ENCODE data around the gene KATNIP.

KATNIP gene

DNA sequence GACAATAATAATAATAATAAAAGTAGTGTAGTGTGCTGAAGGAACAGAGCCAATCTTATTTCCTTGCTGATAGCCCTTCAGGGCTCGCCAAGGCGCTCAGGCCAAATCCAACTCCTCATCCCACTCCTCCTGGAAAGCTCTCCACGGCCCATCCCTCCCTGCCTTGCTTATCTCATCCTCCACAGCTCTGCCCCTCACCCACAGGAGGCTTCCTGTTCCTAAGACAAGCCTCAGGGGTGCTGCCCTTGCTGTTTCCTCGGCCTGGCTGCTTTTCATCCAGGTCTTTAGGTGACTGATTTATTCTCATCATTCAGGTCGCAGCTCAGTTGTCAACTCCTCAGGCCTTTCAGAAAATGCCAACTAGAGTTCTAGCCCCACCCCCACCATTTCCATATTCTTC lies 11.4 kb upstream of the KATNIP start:
- TF ChIP-seq, protein P1, sequence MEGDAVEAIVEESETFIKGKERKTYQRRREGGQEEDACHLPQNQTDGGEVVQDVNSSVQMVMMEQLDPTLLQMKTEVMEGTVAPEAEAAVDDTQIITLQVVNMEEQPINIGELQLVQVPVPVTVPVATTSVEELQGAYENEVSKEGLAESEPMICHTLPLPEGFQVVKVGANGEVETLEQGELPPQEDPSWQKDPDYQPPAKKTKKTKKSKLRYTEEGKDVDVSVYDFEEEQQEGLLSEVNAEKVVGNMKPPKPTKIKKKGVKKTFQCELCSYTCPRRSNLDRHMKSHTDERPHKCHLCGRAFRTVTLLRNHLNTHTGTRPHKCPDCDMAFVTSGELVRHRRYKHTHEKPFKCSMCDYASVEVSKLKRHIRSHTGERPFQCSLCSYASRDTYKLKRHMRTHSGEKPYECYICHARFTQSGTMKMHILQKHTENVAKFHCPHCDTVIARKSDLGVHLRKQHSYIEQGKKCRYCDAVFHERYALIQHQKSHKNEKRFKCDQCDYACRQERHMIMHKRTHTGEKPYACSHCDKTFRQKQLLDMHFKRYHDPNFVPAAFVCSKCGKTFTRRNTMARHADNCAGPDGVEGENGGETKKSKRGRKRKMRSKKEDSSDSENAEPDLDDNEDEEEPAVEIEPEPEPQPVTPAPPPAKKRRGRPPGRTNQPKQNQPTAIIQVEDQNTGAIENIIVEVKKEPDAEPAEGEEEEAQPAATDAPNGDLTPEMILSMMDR (IDR thresholded peaks at IDR 0.05): no peak
- no peak for TF ChIP-seq ZFX (IDR thresholded peaks at IDR 0.05; ENCODE audit: borderline replicate concordance)
- no peak overlapping the region for H3K27ac ChIP-seq

- TF ChIP-seq, protein P1 (IDR thresholded peaks at IDR 0.05): no peak
- no peak for TF ChIP-seq ZFX (IDR thresholded peaks at IDR 0.05; ENCODE audit: borderline replicate concordance)
- H3K27ac ChIP-seq: no peak overlapping the region
Observed at GRCh38 chr16:27539120-27539519, 10.8 kb upstream of the KATNIP start.

GRCh38 chr16:27539636-27540035 lies 10.3 kb upstream of the KATNIP start:
- TF ChIP-seq ZFX (IDR thresholded peaks at IDR 0.05; ENCODE audit: borderline replicate concordance): no peak
- TF ChIP-seq, protein P1 (IDR thresholded peaks at IDR 0.05): no peak
- H3K27ac ChIP-seq: no peak overlapping the region

DNA sequence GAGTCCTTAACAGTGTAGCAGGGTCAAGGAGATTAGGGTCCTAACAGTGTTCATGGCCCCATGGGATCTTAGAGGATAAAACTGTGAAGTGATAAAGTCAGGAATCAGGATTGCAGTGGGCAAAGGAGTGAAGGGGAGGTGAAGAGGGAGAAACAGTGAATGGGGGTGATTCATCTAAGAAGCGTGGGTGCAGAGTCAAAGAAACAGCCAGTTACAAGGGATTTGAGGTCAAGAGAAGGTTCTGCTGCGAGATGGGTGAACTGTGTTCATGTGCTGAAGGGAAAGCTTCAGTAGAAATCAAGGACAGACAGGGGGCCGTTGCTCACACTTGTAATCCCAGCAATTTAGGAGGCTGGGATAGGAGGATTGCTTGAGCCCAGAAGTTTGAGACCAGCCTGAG lies 6.1 kb upstream of the KATNIP start:
- TF ChIP-seq ZFX (IDR thresholded peaks at IDR 0.05; ENCODE audit: borderline replicate concordance): no peak
- TF ChIP-seq, protein P1 (IDR thresholded peaks at IDR 0.05): no peak

DNA sequence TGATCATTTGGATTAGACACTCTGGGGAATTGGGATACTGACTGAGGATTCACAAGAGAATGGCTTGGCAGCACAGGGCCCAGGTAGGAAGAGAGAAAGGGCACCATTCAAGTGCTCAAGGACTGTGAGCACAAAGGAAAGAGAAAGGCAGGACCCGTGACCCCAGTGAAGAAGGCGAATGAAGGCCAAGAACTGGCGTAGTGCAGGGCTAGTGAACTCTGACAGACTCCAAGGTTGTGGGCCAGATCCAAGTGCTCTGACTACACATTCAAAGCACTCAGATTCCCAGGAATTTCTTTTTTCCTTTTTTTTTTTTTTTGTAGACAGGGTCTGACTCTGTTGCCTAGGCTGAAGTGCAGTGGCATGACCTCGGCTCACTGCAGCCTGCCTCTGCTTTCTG lies 5.3 kb upstream of the KATNIP start:
- TF ChIP-seq, protein P1 (IDR thresholded peaks at IDR 0.05): no peak
- no peak for TF ChIP-seq ZFX (IDR thresholded peaks at IDR 0.05; ENCODE audit: borderline replicate concordance)
- H3K27ac ChIP-seq: no peak overlapping the region

More for the DNA sequence above, 6.1 kb upstream of the KATNIP start:
- no peak overlapping the region for H3K27ac ChIP-seq

- no peak overlapping the region for H3K27ac ChIP-seq
- TF ChIP-seq, protein P1 (IDR thresholded peaks at IDR 0.05): no peak
- no peak for TF ChIP-seq ZFX (IDR thresholded peaks at IDR 0.05; ENCODE audit: borderline replicate concordance)
Observed at GRCh38 chr16:27547134-27547533, 2.8 kb upstream of the KATNIP start.

- H3K27ac ChIP-seq: no peak overlapping the region
- no peak for TF ChIP-seq ZFX (IDR thresholded peaks at IDR 0.05; ENCODE audit: borderline replicate concordance)
- TF ChIP-seq, protein P1 (IDR thresholded peaks at IDR 0.05): no peak
Observed at GRCh38 chr16:27547851-27548250, 2.1 kb upstream of the KATNIP start.

Data from 22Rv1 (cell line).